Measurements from ENCODE around the gene SSMEM1. TPM values are rescaled to one million over a fixed set of nuclear protein-coding genes. Genes with fewer than 3 reads are reported as not detected.

Gene SSMEM1
- total and polyA plus RNA-seq, 9 of the 15 experiments (the other 6 are each of a cell fraction or from before 2014, with no cell fraction given), result 0.10 to 0.28 (median 0.18) TPM; not detected in 4

DNA sequence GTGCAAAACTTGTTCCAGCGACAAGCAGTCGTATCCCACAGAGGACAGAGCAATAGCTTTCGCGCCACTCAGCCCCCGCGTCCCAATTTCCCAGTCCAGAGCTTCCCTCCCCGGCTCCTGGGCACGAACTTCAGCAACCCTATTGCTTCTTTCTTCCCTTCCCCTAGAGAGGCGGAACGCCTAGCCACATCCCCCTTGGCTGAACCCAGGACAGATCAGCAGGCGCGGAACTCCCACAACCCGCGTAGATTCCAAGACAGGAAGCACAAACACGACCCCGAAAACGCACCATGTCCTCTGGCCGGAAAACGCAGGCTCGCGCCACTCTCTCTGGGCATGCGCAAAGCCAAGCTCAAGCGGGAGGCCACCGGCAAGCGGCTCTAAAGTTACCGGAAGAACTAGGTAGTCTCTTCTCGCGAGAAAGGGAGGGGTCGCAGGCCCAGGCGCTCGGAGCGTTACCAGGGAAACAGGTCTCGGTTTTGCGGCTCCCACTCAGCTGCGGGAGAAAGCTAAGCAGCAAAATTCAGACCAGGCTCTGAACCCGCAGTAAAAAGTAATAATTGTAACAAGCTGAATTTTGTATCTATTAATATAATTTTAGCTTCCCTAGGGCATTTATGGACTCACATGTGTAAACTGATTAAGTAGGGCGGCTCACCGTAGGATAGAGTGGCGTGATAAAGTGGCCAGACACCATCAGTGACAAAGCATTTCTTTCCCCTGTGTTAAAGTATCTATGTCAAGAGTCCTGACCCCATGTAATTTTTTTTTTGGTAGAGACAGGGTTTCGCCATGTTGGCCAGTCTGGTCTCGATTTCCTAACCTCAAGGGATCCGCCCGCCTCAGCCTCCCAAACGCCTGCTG lies 2.3 kb upstream of the SSMEM1 start, which contains the start of gene TMEM209 (continued):
- TF ChIP-seq EP300 (IDR thresholded peaks at IDR 0.05; ENCODE audit: low read length) (peak; percentile 67), IRF2 (CRISPR knock-in tag; IDR thresholded peaks at IDR 0.05) (no peak), NEUROD1 (IDR thresholded peaks at IDR 0.05; ENCODE audit: borderline replicate concordance, low read depth, low read length, partially characterized antibody) (peak; percentile 93), ZC3H11A (IDR thresholded peaks at IDR 0.05; ENCODE audit: low read depth, low read length) (0 out of 2 replicates have a peak, but pooled peaks have one; percentile 84), ZNF197 (CRISPR knock-in tag; IDR thresholded peaks at IDR 0.05; ENCODE audit: low read depth) (no peak; the same call in 1 of the 2 replicates), CREBBP (IDR thresholded peaks at IDR 0.05; ENCODE audit: low read depth, low read length) (no peak), PTRF (tag; IDR thresholded peaks at IDR 0.05) (no peak), ZNF311 (CRISPR knock-in tag; IDR thresholded peaks at IDR 0.05) (no peak), NFYB (IDR thresholded peaks at IDR 0.05; ENCODE audit: extremely low read depth, insufficient read length) (no peak), CREM (IDR thresholded peaks at IDR 0.05; ENCODE audit: low read depth) (peak; percentile 90), ETV1 (tag; conservative IDR thresholded peaks at IDR 0.05; ENCODE audit: low read depth) (peak; percentile 95), E2F3 (CRISPR knock-in tag; IDR thresholded peaks at IDR 0.05) (peak; percentile 77), RHOXF2B (CRISPR knock-in tag; conservative IDR thresholded peaks at IDR 0.05) (no peak), SIRT6 (IDR thresholded peaks at IDR 0.05; ENCODE audit: low read depth, low read length) (no peak), TBP (optimal IDR thresholded peaks at IDR 0.05; ENCODE audit: low read depth, low read length) (peak; percentile 96), HNRNPUL1 (IDR thresholded peaks at IDR 0.05; ENCODE audit: low read length) (no peak), RBM17 (IDR thresholded peaks at IDR 0.05; ENCODE audit: borderline replicate concordance, low read depth, low read length) (no peak), FOXJ2 (tag; IDR thresholded peaks at IDR 0.05) (peak; percentile 84), ETV5 (CRISPR knock-in tag; IDR thresholded peaks at IDR 0.05; ENCODE audit: low read depth) (peak; percentile 90), ZC3H4 (CRISPR knock-in tag; IDR thresholded peaks at IDR 0.05; ENCODE audit: borderline replicate concordance) (no peak), SMAD3 (CRISPR knock-in tag; conservative IDR thresholded peaks at IDR 0.05) (no peak; the same call in 1 of the 2 replicates), NR2C2 (CRISPR knock-in tag; IDR thresholded peaks at IDR 0.05) (peak; percentile 95), NR2C2 (tag; IDR thresholded peaks at IDR 0.05) (peak; percentile 99), ARID1B (IDR thresholded peaks at IDR 0.05) (peak; percentile 57), MYNN (IDR thresholded peaks at IDR 0.05) (0 out of 2 replicates have a peak, but pooled peaks have one; percentile 42), MYNN (CRISPR knock-in tag; IDR thresholded peaks at IDR 0.05) (no peak), ELF2 (CRISPR knock-in tag; IDR thresholded peaks at IDR 0.05) (peak; percentile 91), ZKSCAN1 (IDR thresholded peaks at IDR 0.05; ENCODE audit: low read depth, low read length) (0 out of 2 replicates have a peak, but pooled peaks have one; percentile 20)
